ENCODE measurements around the gene FAM20C. TPM values are rescaled to one million over a fixed set of nuclear protein-coding genes. Genes with fewer than 3 reads are reported as not detected.

FAM20C gene
- polyA plus RNA-seq, 1 donor, result 32.0 TPM

DNA sequence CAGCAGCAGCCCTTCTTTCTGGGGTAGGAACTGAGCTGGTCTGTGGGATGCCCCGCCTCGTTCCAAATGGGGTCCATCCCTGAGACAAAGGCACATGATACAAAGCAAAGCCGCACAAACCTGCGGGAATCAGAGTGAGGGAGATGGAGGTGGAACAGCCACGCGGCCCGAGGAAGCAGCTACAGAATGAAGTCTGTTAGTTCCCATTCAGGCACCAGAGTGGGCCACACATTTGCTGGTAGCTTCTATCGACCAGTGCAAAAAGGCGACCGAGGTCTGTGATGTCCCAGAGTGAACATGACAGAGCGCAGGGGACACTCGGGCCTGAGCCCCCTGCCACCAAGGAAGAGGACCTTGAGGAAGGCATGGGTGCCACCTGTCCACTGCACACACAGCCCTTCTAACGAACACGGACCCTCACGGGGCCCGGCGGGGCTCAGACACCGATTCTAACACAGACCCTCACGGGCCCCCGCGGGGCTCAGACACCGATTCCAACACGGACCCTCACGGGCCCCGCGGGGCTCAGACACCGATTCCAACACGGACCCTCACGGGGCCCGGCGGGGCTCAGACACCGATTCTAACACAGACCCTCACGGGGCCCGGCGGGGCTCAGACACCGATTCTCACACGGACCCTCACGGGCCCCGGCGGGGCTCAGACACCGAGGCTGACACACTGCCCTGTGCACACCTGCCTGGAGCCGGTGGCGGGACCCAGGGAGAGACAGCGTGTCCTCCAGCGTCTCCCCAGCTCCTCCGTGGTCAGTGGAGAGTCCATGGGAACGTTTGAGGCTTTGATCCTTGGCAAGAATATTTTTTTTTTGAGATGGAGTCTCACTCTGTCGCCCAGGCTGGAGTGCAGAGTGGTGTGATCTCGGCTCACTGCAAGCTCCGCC, 32.8 kb upstream of the FAM20C start:
- no peak for DNase-seq (ENCODE audit: low read depth)

DNA sequence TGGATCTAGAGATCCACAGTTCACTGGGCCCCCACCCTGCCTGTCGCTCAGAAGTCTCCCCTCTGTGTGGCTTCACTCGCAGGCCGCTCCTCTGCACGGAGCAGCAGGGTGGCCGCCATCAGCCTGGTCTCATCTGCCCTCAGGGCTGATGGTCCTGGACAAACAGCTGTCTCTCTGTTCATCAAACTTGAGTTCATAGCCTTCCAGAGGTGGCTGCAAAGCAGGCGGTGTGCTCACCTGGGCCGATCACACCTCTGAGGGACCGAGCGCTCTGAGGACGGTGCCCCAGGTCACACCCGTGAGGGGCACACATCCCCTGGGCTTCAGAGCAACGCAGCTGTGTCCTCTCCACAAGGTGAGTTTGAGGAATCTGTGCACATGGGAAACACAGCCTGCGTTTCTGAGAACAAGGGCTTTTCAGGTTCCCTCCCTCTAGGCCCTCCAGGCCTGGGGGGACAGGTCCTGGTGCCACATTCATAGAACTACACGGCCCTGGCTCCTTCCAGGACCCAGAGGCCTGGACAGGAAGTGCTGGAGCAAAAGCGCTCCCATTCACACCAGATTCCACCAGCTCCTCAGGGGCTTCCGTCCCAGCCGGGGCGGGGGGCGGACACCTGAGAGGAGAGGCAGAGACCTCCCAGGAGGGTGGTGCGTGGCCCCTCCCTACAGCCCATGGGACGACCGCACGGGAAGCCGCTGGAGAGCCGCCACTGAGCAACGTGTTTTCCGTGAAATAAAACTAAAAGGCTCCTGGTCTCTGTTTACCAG, 31.2 kb upstream of the FAM20C start:
- DNase-seq (ENCODE audit: low read depth), result no peak

DNA sequence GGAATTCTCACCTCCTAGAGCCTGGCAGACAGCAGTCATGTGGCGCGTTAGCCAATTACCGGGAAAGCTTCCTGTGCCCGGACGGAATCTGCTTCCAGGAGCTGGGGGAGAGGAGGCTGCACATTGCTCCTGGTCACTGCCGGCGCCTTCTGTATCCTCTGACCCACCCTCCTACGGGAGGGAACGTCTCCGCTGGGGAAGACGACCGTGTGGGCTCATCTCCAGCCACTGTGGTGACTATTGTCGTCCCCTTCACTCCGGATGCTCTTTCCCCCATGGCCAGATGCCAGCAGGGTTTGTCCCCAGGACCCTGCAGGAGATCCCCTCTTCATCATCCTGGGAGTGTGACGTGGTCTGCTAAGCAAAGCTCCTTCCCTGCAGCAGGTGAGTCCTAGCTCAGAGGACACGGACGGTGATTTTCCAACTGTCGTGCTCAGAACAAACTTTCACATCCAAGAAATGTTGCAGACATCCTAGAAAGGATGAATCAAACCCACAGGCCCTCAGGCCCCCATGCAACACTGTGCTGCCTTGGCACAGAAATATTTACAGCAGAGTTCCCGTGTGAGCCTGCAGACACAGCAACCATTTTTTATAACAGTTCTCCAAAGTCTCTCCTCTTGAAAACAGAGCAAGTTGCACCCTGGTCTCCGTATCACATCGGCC, 29.6 kb upstream of the FAM20C start:
- no peak for DNase-seq (ENCODE audit: low read depth)

DNA sequence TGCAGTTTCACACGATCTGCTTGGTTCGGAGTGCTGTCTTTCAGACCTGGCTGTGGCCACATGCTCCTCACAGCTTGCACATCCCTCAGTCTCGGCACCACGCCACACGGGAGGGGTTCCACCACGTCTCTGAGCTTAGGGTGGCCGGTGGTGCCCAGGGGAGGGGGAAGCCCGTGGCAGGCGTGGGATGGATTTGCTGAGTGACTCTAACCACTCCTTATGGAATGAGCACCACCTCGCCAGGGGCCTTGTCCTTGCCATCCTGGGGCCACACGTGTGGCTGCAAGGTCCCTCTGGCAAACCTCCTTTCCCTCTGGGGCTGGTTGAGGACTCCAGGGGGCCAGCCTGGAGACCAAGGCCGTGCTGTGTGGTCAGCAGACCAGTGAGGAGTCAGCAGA, 29.1 kb upstream of the FAM20C start:
- no peak for DNase-seq (ENCODE audit: low read depth)

DNA sequence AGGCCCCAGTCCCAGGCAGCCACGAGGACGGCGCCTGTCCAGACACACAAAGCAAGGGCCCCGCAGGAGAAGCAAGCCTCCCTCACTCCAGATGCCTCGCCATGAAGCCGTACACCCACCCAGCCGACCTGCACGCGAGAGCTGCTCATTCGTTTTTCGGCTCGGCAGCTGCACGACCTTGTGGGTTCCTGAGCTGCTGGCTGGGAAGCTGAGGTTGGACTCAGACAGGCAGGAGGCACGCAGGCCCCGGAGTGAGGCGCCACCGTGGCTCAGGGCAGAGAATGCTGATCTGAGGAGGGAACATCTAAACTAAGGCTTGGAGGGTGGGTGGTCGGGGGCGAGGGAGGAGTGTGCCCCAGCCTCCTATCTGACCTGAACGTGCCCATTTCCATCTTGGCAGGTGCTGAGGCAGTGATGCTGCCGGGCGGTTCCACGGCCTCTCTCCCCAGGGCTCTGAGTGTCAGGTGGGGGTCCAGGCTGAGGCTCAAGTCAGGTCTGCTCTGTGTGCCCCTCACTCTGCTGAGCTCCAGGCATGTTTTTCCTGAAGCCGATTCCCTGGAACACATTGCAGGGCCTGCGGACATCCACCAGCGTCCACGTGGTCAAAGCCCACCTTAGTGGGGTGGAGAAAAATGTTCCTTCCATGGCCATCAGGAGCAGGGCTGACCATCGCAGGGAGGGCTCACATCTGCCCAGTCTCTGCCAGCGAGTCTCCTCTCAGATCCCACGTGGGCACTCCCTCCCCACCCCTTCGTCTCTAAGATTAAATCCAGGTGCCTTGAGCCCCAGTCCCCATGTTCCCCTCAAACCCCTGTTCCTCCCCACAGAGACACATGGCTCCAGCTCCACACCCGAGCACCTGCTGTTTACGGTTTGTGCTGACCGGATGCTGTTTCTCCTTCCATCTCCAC, 28.1 kb upstream of the FAM20C start:
- no peak for DNase-seq (ENCODE audit: low read depth)

DNA sequence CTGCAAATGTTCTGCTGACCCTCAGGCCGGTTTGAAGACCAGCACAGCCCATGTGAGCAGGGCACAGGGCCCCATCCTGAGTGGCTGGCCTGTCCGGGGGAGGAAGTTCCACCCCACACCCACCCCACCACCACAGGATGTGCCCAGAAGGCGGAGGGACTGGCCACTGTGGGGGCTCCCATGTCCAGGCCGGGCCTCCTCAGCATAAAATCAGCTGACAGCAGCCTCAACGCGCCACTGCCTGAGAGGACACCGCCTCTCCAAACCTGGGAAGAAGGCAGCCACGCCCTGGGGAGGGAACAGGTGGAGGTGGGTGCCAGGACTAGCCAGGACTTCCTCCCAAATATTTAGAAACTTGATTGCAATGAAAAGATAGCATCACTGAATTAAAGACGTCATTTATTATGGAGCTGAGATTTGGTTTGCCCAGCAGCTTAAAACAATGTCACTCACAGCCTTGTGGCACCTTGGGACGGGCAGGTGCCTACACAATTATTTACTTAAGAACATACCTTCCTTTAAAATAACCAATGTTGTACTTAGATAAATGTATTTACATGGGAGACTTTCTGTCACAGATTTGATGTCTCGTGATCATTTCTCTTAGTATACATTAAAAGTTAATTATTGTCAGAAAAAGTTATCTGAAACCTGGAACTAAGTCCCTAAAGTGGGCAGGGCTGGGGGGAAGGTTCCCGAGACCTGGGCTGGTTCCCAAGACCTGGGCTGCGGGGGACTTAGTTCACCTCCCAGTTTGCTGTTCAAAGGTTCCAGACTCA, 27.3 kb upstream of the FAM20C start:
- DNase-seq (ENCODE audit: low read depth), result no peak

DNA sequence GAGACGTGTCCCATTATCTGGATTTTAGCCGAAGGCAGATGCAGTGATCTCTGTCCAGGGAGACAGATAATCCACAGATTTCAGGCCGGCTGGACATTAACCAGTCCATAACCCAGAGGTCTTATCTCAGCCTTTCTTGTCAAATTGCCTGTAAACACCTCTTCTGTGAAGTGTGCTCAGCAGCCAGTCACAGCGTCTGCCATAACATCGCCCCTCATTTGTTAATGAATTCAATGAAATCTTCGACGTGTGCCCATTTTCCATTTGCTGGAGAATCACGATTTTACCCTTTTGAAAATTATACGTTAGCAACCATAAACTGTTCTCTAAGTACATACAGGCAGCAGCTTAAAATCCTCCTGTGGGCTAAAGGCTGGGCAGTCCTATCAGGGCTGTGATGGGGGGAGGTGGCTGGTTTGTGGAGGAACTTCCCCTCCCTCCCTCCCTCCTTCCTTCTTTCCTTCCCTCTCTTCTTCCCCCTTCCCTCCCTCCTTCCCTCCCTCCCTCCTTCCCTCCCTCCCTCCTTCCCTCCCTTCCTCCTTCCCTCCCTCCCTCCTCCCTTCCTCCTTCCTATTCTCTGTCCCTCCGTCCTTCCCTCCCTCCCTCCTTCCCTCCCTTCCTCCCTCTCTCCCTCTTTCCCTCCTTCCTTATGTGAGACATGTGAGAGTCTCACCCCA, 26.6 kb upstream of the FAM20C start:
- no peak for DNase-seq (ENCODE audit: low read depth)

DNA sequence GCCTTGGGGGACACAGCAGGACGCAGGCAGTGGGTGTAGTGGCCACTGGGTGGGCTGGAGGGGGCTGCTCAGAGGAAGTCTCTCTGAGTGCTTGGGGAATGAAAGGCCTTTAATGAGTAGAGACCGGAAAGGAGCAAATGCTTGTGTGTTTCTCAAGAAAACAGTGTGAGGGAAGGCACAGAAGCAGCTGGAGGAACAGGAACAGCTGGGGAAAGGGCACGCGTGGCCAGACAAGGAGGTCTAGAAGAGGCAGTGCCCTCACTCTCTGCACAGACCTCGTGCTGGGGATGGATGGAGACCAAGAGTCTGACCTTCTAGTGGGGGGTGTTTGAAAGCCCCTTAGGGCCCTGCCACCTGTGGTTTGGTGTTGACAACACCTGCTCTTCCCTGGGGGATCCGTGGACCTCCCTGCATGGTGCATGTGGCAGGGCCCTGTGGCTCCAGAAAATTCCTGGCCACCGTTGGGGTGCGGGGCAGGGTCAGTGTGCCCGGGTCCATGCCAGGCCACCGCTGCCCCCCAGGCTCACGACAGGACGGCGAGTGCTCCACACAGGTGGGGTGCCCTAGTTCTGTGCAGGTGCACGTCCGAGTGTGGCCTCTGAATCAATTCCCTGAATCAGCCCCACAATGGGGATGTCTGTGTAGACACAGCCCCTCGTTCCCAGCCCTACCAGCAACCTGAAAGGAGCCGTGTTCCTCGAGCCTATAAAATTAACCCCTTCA, 25.9 kb upstream of the FAM20C start:
- DNase-seq (ENCODE audit: low read depth), result no peak

DNA sequence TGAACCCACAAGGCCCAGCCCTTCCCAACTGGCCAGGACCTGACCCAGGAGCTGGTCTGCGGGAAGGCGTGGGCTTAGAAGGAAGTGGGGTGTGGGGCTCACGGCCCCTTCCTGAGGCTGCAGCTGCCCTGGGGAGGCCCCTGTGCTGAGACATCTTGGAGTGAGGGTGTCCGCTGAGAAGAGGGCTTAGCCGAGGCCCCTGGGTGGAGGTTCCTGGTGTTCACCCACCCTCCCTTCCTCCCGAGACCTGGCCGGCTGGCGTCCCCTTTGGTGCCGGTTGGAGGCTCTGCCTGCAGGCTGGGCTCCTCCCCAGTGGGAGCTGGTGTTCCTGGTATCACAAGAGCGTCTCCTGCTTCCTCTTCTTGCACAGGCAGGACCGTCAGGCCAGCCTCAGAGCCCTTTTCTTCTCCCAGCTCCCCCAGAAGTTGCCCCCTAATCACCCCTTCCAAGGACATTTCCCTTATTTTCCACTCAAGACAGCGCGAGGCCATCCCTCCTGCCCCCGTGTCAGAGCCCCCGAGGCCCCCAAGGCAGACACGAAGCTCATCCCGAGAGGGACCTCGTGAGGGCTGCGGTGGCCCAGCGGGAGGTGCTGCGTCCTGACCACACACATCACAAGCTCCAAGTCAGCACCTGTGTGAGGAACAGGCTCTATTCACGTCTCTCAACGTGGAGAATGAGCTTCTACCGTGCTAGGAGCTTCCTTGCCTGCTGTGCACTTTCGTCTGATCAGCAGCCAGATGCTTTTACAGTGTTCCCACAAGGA, 25.1 kb upstream of the FAM20C start:
- DNase-seq (ENCODE audit: low read depth), result no peak

DNA sequence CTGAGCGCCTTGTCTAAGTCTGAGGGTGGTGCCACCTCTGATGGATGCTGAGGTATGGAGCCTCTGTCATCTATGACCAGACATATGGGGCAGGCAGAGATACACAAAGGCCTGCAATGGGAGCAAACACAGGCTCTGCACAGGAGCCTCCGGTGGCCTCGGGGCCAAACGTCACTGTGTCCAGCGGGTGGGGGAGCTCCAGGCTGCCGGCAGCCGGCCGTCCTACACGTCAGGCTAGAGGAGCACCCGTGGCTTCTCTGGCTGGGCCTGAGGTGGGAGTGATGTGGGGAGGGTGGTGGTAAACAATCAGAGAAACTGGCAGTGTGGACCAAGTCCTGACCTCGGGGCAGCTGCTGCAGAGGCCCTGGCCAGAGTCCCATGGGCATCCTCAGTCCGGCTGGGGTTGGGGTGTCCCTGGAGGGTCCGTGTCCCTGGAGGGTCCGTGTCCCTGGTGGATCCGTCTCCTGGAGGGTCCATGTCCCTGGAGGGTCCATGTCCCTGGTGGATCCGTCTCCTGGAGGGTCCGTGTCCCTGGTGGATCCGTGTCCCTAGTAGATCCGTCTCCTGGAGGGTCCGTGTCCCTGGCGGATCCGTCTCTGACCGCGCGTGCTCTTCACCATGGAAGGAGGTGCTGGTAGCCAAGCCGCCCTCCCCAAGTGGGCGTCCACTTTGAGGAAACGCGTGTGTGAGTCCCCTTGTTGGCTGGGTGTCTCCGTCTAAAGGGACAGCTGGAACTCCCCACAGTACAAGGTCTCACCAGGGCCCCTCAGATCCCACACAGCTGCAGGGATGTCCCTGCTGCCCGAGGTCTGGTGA, 24.2 kb upstream of the FAM20C start:
- DNase-seq (ENCODE audit: low read depth), result no peak

DNA sequence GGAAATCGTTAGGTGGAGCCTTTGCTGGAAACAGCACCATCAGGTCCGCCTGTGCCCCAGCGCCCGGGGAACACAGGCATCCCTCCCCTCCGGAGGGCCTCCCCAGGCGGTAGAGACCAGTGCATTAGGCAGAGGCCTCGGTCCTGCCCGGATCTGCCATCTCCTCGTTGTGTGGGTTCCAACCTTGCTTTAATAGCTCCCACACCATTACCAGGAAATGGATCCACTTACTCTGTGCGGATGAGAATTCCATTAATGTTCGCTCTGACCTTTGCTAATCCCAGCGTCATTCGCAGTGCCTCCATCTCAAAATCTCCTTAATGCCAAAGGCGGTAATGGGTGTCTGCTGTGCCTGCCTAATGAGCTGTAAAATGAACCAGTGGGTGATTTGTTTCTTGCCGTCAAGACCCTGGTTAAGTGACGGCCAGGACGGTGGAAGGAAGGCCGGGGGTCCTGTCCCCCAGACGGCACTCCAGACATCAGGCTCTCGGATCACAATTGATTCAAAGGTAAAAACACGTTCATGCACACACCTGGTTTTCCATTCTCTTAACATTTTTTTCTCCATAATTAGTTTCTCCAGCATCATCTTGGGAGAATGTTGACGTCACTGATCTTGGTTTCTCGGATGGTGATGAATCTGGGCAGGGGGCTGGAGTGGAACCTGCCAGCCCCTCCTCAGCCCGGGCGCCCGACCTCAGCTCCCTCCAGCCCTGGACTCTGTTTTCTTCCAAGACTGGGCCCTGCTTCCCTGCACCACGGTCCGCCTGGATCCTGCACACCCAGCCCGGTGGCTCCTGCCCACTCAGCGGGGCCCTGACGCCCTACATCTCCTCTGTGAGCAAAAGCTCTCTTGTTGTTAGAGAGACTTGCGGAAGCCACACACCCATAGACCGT, 22.8 kb upstream of the FAM20C start:
- no peak for DNase-seq (ENCODE audit: low read depth)

DNA sequence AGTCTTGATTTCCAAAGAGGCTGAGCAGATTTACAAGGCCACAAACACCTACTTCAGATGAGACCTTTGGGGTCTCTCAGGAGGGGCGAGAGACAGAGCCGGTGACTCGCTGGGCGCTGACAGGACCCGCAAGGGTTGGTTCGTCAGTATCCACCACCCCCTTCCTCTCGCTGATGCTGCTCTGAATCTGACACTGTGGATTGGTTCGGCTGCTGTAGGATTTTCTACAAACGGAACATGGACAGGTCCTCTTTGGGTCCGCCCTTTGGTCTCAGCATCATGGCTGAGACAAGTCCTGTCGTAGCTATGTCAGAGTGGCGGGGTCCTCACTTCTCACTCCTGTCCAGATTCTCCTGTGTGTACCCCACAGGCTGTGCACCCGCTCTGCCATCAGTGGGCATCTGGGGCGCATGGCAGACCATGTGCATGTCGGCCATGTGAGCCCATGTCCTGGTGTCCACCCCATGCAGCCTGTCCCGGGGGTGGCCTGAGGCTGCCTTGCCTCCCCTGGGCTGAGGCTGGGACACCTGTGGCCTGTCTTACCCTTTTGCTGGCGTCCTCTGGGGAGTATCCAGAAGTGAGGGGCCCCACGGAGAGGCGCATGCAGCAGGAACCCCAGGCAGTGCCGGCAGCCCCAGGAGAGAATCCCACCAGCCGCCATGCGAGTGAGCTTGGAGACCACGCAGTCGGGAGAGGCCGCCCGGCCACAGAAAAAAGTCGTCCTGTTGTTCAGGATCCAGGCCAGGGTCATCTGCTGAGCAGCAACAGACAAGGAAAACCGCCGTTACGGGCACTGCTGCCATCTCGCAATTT, 21.6 kb upstream of the FAM20C start:
- DNase-seq (ENCODE audit: low read depth), result no peak

DNA sequence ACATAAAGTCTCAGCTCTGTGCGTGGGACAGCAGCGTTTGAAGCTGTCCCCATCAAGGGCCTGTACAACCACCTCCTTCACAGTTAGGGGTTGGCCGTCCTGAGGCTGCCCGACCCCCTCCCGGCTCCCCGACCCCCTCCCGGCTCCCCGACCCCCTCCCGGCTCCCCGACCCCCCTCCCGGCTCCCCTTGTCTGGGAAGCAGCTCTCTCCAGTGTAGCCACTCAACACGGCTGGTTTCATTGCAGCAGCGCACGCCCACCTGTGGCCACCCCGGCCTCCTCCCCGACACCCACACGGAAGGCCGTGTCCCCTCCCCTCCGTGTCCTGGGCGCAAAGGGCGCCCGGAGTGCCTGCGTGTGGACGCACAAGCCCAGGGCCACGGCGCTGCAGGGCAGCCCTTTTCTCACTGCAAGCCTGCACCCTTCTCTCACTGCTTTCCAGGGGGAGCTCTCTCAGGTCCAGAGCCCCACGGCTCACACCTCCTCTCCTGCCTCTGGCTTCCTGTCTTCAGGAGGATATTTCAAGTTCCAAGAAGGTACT, 20.9 kb upstream of the FAM20C start:
- DNase-seq (ENCODE audit: low read depth), result no peak

DNA sequence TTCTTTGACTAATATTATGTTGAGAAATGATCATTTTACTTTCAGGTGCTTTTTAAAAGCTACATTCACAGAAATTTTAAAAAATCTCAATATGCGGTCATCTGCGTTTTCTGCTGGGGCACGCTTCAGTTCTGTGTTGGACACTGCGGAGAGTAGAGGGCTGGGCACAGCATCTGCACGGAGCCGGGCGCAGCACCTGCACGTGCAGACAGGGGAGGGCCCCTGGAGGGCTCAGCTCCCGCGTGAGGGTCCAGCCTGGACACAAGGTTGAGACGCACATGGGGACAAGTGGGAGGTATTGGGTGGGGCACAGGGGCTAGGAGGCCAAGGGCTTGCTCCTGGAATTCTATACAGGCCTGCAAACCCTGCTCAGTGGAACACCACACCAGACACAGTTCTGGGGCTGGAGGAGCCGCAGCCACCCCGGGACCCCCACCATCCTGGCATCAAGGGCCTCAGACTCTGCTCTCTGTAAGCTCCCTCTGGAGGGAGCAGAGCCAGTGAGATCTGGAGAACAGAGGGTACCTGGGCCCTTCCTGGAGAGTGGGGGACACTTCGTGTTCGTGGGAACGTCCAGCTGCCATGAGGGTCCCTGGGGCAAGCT, 20.4 kb upstream of the FAM20C start:
- no peak for DNase-seq (ENCODE audit: low read depth)
